HG02973 (cell line): ENCODE data around the gene UQCC2.

Experiments used
- ATAC-seq: cut with Tn5 transposase; IDR thresholded peaks from one replicate; pipeline ENCODE4 v1.9.1; 2021; ENCODE audit warnings: moderate library complexity; ENCODE audit not compliant: unreplicated experiment

Gene UQCC2

DNA sequence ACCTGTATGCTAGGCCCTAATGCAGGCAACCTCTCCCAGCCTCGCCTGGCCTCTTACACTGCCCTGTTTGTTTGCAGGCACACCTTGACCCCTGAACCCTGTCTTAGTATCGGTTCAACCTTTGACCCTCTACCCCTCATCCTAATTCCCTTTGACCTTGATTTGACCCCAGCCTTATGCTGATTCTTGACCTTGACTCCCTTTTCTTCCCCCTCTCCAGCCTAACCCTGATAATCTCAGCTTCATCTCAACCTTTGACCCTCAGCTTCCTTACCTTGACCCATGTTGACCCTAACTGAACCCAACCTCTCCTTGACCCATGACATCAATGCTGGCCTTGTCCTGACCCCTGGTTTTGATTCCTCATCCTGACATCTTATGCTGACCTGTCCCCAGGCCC is 33.8 kb downstream of the UQCC2 start:
- ATAC-seq = no peak

DNA sequence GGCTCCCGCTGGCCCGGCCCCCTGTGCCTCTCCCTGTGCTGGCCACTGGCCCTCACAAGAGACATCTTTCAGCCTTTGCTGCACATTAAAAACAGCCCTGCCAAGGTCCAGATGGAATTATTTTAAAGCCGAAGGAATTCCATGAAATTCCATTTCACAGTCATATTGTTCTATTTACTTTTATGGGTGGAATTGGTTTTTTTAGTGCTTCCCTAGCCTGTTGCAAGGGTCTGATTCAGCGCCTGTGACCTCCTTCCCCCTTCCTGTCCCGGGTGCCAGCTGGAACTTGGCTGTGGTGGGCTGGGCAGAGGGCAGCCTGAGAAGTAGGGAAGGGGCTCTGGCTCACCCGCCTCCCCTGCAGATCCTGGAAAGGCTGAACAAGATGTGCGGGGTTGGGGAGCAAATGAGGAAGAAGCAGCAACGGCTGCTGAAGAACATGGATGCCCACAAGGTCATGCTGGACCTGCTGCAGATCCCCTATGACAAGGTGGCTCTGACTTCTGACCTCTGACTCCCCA is 34.3 kb downstream of the UQCC2 start:
- no peak for ATAC-seq

DNA sequence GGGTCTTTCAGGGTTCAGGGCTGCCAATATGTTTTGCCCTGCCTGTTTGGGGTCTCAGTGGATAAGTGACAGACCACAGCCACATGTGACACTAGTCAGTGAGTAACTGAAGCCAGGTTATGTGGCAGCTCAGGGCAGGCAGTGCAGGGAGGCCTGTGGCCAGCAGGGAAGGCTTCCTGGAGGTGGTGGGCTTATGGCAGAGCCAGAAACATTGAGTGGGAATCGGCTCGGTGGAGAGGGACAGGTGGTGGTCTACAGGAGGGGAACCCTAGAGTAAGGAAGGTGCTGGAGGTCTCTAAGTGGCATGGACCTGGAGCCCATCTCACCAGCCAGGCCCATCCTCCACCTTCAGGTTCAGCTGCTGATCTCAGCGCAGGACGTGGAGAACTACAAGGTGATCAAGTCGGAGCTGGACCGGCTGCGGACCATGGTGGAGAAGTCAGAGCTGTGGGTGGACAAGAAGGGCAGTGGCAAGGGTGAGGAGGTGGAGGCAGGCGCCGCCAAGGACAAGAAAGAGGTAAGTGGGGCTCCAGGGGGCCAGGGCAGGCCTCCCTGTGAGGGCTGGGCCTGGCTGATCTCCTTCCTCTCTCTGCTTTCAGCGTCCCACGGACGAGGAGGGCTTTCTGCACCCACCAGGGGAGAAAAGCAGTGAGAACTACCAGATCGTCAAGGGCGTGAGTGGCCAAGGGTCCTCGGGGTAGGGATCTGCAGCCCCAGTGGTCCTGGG is 34.9 kb downstream of the UQCC2 start:
- ATAC-seq = no peak

DNA sequence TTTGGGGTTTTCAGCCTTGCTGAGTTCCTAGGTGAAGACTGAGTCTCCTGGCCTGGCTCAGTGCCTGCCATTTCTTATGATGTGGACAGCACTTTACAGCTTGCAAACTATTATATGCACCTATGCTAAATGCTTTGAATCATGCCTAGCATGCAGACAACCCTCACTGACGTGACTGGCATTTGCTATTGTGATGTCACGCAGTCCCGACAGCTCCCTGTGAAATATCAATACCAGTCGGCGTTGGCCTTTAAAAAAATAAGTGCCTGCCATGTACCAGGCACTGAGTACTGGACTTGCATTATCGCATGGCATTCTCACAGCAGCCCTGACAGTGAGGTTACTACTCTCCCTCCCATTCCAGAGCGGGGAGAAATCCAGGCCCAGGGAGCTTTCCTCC is 35.5 kb downstream of the UQCC2 start:
- ATAC-seq = no peak

DNA sequence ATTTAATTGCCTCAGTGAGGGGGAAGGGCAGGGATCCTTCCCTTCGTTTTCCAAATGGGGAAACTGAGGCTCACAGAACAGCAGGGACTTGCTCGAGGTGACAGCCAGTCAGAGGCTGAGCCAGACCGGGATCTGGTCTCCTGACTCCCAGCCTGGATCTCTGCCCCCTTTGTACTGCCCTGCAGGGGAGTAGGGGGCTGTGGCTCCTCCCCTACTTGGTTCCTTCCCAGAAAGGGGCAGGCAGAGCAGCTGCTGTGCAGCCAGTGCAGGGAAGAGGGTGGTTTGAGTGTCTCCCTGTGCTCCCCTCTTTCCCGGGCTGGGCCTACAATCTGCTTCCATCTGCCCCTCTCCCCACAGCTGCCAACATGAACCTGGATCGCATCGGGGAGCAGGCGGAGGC is 37.6 kb downstream of the UQCC2 start:
- ATAC-seq = no peak

DNA sequence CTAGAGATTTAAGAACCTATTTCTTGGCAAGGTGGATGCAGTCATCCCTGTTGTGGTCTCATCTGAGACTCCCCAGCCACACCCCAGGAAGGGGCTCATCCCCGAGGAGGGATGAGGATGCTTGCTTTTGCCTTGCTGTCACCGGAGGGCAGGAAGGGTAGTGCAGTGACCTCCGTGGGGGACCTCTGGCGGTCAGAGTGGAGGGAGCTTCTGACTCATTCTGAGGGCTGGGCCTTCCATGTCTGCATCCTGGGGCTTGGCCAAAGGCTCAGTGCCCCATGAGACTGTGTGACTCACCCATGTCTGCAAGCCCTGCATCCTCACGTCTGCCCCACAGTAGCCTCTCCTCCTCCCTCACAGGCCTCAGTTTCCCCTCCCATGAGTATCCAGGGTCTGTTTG is 38.7 kb downstream of the UQCC2 start:
- ATAC-seq = no peak

DNA sequence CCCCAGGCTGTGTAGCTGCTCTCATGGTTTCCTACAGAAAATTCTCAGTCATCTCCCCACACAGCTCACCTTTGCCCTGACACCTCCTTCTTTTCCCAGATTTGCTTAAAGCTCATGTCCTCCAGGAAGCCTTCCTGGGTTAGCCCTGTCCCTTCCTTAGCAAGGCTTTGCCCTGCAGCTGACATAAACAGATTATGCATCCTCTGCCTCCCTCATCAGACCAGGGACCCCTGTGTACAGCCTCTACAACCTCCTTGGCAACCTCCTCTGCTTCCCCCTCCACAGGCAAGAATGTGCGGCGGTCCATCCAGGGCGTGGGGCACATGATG is 39.8 kb downstream of the UQCC2 start:
- ATAC-seq = no peak

DNA sequence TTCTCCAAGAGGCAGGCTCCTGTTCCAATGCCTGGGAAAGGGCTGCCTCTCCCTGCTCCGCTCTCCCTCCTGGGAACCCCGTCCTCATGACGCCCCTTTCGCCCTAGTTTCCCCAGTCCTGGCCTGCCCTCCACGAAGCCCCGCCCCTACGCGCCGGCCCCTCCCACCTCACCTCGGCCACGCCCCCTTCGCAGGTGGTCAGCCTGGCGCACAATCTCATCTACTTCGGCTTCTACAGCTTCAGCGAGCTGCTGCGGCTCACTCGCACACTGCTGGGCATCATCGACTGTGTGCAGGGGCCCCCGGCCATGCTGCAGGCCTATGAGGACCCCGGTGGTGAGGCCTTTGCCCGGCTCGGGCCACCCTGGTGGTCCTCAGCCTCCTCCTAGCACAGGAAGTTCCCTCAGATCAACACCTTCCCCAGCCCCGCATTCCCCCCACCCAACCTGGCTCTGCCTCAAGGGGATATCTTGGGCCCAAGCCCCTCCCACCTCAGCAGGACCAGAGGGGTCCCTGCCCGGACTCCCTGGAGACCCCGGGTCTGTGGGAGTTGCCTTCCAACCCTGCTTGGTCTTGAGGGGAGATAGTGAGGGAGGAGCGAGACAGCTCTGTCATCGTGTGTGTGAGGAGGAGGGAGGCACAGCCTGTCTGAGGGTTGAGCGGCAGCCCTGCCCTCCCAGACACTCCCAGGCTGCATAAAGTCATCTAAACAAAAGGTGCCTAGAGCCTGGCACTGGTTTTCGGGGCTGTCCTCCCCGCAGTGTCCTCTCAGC is 40.3 kb downstream of the UQCC2 start:
- no peak for ATAC-seq

DNA sequence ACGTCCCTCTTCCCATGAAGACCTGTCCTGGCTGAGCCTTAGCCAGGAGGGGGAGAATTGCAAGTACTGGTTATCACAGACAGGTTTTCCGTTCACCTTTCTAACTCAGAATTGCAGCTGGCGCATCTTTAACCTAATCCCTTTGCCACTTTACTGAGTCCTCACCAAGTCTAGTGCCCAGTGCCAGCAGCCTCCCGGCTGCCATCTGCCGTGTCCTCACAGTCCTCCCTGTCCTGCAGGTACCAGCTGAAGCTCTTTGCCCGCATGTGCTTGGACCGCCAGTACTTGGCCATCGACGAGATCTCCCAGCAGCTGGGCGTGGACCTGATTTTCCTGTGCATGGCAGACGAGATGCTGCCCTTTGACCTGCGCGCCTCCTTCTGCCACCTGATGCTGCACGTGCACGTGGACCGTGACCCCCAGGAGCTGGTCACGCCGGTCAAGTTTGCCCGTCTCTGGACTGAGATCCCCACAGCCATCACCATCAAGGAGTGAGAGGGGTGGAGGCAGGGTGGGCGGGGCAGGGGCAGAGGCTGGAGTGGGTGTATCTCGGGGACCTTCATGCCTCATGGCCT is 41.3 kb downstream of the UQCC2 start:
- ATAC-seq = no peak

DNA sequence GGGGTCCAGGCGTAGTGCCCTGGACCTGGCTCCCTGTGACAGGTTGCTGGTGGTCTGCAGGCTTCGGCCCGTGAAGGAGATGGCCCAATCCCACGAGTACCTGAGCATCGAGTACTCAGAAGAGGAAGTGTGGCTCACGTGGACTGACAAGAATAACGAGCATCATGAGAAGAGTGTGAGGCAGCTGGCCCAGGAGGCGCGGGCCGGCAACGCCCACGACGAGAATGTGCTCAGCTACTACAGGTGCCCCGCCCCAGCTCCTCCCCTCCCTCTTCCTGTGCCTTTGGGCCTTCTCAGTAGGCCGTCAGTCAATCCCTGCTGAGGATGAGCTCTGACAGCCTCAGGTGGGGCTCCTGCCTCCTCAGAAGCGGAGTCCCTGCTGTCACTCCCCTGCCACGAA is 42.6 kb downstream of the UQCC2 start:
- ATAC-seq = no peak

DNA sequence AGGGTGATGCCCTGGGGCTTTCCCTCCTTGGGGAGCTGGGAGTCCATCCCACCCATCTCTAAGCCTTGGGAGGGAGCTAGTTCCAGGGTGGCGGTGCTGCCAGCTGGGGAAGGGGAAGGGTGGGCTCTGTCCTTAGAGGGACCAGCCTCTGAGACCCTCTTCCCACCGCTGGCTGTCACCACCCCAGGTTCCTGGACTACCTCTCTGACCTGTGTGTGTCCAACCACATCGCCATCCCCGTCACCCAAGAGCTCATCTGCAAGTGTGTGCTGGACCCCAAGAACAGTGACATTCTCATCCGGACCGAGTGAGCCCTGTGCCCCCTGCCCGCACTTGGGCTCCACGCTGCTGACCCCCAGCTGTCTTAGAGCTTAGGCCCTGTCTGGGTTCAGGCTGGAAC is 43.2 kb downstream of the UQCC2 start:
- ATAC-seq = no peak

DNA sequence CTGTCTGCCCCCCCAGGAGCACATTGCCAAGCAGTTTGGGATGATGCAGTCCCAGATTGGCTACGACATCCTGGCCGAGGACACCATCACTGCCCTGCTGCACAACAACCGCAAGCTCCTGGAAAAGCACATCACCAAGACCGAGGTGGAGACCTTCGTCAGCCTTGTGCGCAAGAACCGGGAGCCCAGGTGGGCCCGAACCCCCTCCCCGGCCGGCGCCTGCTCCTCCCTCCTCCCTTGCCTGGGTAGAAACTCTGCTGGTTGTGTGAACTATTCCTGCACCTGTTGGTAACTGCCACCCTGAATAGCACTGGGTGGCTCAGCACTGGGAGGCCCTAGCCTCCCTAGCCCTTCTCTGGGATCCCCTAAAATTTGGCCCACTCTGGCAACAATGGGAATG is 43.7 kb downstream of the UQCC2 start:
- ATAC-seq = no peak

DNA sequence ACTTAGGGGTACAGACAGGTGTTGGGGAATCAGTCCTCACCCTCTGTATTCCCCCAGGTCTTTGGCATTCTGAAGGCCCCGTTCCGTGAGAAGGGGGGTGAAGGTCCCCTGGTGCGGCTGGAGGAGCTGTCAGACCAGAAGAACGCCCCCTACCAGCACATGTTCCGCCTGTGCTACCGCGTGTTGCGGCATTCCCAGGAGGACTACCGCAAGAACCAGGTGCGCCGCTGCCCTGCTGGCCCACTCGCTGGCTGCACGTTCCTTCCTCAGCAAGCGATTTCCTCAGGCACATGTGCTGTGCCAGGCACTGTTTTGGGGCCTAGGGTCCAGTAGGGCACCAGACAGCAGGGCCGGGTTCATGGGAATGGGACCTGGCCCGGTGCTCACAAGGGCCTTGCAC is 44.4 kb downstream of the UQCC2 start:
- no peak for ATAC-seq

DNA sequence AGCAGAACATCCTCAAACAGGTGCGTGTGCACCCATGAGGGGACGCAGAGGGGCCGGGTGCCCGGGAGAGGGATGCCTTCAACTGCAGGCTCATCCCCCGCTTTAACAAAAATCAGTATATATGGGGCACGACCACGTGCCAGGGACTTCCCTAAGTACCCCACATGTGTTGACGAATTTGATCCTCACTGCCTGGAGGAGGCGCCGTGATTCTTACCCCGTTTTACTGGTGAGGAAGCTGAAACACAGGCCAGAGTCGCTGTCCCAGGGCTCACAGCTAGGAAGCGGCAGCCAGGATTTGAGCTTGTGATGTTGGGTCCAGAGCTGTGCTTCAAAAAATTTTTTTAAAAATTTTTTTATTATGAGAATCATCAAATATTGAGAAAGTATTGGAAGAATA is 45.5 kb downstream of the UQCC2 start:
- no peak for ATAC-seq

DNA sequence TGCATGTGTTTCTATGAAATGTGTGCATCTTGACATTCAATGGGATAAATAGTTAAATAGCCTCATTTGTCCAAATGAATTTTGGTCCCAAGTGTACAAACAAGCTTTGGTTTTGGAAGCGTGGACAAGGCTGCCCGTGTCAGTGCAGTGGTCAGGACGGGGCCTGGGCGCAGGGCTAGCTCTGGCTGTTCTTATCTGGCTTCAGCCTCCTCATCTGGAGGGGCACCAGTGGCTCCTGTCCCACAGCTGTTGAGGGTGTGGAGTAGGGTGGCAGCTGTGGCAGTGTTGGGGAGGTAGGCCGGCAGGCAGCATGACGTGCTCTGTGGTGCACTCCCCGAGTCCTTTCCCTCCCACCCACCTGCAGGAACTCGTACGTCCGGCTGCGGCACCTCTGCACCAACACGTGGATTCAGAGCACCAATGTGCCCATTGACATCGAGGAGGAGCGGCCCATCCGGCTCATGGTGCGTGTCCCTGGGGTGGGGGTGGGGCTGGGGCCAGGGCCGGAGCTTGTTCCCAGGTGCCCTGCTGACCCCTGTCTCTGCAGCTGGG is 46.9 kb downstream of the UQCC2 start:
- no peak for ATAC-seq

DNA sequence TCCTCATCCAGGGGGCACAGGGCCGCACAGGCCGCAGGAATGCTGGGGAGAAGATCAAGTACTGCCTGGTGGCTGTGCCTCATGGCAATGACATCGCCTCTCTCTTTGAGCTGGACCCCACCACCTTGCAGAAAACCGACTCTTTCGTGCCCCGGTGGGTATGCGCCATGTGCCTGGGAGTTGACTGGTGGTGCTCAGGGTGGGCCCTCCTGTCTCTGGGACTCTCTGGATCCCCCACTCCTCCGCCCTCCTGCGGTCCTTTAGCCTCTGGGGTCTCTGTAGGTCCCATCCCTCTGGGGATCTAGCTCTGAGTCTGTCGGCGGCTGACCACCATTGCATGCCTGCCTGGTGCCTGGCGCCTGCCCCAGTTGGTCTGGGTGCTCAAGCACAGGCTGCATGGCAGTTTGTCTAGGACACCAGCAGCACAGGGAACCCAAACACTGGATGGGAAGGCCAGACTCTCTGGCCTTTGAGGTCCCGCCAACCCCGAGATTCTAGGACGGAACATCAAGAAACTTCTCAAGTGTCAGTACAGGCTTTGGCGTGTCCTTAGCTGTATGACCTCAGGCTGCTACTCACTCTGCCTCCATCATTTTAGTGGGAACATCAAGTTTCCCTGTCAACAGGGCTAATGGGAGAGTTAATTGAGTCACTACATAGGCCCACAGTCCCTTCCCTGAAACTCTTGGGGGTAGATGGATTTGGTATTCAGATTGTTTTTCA is 47.6 kb downstream of the UQCC2 start:
- ATAC-seq = no peak

DNA sequence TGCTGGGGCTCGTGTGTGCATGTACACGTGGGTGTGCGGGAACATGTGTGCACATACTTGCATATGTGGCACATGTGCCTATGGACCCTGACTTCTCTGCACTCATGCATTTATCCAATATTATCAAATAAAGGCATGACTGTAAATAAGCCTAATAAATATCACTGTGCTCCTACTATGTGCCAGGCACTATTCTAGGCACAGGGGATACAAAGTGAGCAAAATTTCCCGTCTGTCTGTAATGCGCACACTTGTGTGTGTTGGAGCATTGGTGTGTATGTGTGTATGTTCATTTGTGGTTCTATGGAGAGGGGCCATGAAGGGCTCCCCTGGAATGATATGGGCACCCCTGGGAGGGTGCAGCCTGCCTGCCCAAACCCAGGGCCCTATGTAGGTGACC is 48.5 kb downstream of the UQCC2 start:
- ATAC-seq = no peak

DNA sequence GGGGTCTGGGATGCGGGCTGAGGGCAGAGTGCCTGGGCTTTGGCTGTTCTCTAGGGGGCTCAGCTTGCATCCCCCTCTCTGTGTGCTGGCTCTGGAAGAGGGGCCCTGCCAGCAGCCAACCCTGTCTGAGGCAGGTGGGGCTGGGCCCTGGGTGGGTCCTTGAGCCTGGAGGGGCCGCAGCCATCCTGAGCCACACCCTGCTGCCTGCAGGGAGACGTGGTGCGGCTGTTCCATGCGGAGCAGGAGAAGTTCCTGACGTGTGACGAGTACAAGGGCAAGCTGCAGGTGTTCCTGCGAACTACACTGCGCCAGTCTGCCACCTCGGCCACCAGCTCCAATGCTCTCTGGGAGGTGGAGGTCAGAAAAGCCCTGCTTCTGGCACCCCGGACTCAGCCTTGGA is 49.2 kb downstream of the UQCC2 start:
- no peak for ATAC-seq

DNA sequence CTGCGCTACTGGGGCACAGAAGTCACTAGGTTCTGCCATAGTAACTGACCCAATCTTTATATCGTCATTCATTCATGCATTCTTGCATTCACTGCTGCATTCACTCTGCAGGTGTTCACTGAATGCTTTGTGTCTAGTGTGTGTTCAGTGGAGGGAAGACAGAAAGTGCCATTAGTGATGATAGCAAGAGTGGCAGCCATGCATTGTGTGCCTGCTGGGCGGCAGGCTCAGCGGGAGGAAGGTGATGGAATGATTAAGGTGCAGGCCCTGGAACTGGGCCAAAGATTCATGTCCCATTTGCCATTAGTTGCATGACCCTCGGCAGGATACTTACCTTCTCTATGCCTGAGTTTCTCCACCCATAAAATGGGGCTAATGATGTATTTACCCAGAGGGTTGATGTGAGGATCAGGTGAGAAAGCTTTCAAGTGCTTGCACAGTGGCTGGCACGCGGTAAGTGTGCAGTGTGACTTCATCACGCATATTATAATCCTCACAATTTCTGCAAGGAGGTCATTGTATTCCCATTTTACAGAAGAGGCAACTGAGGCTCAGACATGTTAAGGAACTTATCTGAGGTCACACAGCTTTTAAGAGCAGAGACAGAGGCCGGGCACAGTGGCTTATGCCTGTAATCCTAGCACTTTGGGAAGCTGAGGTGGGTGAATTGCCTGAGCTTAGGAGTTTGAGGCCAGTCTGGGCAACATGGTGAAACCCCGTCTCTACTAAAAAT is 50.2 kb downstream of the UQCC2 start:
- ATAC-seq = no peak

DNA sequence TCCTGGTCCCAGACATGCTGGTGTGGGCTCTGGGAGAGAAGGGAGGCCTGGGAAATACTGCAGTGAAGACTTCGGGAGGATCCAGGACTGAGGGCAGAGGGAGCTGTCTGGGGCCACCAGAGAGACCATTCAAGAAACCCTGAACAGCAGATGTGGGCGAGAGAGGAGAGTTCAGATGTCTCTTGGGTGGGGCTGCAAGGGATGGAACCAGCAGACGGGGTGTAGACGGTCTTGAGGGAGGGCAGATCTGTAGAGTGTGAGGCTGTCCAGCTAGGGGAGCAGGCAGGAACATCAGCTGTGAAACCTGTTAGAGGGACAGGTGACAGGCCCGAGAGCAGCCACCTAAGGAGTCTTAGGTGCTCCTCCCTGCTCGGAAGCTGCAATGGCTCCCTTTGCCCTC is 51.5 kb downstream of the UQCC2 start:
- no peak for ATAC-seq
